Measurements from ENCODE around the gene NPTXR.

GRCh38 chr22:38772623-38772873 lies 71.3 kb downstream of the NPTXR start:
- TF ChIP-seq EZH2 (IDR thresholded peaks at IDR 0.05; ENCODE audit: insufficient read depth, poor library complexity, severe bottlenecking) (no peak), EZH2phosphoT487 (IDR thresholded peaks at IDR 0.05; ENCODE audit: insufficient read depth, low read depth) (no peak)

All from GM23248 (cell line).